Activated CD4-positive, CD25-positive, alpha-beta regulatory T cell (primary cell): ENCODE data around the gene SMG7.

ENCODE experiments used
- DNase-seq, 4 experiments: peaks; one replicate each; lab custom pipeline; 2025; lab: John Stamatoyannopoulos, UW

Gene SMG7

GRCh38 chr1:183565261-183565660, 93.0 kb downstream of the SMG7 start:
- DNase-seq = no peak

GRCh38 chr1:183566026-183566425, 93.7 kb downstream of the SMG7 start:
- DNase-seq = no peak

GRCh38 chr1:183567584-183567983, 95.3 kb downstream of the SMG7 start:
- DNase-seq = no peak

DNA sequence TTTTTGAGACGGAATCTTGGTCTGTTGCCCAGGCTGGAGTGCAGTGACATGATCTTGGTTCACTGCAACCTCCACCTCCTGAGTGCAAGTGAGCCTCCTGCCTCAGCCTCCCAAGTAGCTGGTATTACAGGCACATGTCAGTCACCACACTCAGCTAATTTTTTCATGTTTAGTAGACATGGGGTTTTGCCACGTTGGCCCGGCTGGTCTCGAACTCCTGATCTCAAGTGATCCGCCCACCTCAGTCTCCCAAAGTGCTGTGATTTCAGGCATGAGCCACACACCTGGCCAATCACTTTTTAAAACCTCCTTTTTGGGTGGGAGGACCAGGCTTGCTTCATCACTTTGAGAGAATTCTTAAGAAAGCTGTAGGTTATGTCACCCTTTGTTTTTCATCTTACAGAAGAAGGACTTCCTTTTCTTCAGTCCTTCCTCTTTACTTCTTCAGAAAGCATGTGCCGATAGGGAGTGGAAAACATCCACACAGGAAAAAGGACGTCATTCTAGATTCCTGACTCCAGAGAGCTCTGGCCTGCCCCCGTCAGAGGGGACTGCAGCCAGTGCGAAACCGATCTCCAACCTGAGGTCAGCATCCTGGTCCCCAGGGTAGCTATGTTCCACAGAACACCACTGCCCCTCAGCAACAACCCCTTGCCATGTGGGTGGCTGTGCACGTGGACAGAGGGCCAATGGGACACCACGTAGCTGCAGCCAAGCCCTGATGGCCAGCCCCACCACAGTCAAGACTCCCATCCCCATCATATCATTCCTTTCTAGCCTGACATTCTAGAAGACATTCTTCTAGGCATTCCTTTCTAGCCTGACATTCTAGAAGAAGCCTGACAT, 96.1 kb downstream of the SMG7 start:
- DNase-seq = no peak

DNA sequence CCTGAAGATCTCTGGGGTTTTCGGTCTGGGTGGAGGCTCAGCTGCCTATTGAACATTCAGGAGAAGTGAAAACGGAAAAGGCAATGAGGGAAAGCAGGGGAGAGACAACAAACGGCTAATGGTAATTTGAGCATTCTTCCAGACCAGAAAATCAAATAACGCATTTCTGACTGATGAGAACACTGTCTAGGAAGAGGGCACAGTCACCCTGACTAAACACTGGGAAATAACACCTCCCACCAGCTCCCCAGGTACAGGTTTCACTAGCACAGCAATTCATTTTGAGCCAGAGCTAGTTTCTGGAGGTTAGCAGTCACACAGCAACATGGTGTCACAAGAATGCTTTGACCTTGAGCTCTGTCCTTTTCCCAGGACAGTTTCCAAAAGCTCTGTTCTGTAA, 96.8 kb downstream of the SMG7 start:
- no peak for DNase-seq

DNA sequence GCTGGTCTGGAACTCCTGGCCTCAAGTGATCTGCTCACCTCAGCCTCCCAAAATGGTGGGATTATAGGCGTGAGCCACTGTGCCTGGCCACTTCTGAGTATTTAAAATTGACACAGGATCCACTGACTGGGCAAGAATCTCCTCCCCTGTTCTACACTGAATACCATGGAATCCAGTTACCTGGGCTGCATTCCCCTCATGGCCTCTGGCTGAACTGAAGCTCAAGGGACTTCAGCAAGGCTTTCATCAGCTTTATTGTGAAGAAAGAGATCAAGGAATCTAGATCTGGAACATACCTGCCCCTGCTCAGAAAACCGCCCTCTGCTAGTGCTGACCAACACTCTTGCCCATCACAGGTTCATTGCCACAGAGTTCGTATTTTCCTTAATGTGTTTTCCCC, 97.5 kb downstream of the SMG7 start:
- DNase-seq = no peak

DNA sequence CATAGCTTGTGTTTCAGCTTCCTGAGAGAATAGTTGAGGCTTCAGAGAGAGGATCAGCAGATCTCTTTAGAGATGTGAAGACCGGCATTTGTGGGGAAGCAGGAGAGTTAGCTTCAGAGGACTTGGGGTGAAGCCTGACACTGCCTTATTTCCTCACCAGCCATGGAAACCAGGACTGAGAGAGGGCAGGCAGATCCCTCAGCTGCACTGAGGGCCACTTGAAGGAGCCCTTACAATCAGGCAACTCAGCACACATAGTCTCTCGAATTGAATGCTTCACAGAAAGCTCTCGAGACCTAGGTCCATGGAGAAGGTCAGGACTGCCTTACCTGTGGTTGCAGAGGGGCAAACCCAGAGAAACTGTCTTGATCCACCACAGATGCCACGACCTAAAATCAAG, 98.2 kb downstream of the SMG7 start:
- no peak for DNase-seq

- no peak for DNase-seq
Measured at GRCh38 chr1:183571678-183572268, 99.5 kb downstream of the SMG7 start.

DNA sequence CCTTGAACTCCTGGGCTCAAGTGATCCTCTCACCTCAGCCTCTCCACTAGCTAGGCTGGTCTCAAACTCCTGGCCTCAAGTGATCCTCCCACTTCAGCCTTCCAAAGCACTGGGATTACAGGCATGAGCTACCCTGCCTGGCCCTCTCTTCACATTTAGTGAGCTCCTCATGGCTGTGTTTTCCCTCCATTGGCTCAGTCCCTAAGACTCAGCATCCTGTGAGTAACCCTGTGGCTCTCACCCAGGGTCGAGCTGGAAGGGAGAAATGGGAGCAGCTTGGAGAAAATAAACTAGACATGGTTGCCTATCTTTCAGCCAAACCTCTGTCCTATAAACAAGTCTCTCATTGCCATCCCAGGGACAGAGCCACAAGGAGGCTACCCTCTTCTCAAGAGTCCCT, 100.4 kb downstream of the SMG7 start:
- no peak for DNase-seq

- DNase-seq = no peak
Measured at GRCh38 chr1:183575606-183576005, 103.3 kb downstream of the SMG7 start.

- DNase-seq = no peak
Measured at GRCh38 chr1:183576537-183576936, 104.2 kb downstream of the SMG7 start.

DNA sequence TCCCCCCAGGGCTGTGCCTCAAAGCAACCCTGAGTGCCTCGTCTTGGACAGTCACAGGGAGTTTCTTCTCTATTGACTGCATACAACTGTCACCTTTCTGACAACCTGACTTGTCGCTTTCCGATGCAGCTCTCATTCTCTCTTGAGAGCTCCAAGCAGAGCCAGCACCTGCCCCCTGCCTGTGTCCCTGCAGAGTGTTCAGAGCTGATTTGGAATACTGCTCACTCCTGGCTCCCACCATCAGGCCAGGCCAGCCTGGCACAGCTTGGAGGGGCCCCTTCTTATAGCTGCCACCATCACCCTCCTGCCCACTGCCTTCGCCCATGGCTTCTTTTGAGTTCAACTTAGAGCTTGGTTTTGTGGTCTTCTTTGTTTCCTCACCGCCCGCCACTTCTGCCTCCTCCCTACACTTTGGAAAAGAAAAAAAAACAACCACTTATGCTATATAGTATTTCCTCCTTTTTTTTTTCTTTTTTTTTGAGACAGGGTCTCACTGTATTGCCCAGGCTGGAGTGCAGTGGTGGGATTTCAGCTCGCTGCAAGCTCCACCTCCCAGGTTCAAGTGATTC, 105.7 kb downstream of the SMG7 start:
- no peak for DNase-seq

DNA sequence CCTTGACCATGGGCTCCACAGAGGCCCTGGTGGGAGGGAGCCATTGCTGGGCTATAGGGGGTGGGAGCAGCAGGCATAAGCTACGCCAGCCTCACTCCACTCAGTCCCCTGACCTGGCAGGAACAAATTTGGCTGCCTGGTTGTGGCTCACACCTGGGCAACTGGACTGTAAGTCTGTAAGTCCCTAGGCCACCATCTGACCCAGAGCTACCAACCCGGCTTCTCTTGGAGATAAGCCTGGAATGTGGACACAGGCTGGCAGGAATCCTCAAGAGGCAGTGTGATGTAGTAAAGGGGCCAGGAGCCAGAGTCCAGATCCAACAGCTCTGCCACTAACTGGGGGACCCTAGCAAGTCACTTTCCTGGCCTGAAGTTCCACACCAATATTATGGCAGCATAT, 106.6 kb downstream of the SMG7 start:
- DNase-seq = no peak

DNA sequence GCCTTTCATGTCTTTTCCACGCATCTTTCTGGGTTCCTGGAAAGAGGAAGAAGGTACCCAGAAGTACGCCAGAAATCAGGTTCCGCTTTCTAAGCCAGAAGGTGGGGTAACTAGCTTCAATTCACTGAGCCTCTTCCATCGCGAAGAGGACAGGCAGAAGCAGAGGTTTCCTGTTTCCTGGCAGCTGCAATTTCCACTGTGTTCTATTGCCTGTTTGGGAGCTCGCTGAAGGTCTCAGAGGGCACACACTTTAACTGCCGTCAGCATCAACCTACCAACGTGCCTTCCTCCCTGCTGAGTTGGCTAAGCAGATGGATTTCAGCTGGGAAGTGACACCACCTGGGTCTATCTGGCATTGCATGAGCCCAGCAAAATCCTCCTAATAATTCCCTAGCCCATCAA, 108.0 kb downstream of the SMG7 start:
- DNase-seq = no peak

- no peak for DNase-seq
Measured at GRCh38 chr1:183582021-183582713, 109.9 kb downstream of the SMG7 start.

DNA sequence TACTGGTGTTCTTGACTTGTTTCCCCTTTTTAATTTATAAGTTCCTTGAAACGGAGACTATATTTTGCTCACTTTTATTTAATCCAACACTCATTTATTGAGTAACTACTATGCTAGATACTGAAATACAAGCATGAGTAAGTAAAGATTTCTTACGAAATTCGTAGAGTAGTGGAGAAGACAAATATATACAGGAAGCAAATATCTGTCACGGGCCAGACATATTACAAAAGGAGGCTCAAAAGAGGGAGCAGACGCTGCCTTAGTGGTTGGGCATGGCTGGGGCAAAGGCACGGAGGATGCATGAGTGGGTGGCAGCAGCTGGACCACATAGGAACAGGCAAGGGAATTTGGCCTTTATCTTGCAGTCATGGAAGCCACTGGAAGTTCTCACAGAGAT, 111.2 kb downstream of the SMG7 start:
- DNase-seq = no peak

GRCh38 chr1:183584147-183584546, 111.8 kb downstream of the SMG7 start:
- DNase-seq = no peak

- DNase-seq = no peak
Measured at GRCh38 chr1:183585038-183585437, 112.7 kb downstream of the SMG7 start.

- no peak for DNase-seq
Measured at GRCh38 chr1:183586455-183586854, 114.2 kb downstream of the SMG7 start.

- DNase-seq = no peak
Measured at GRCh38 chr1:183586926-183587325, 114.6 kb downstream of the SMG7 start.

GRCh38 chr1:183588827-183589226, 116.5 kb downstream of the SMG7 start:
- DNase-seq = no peak

DNA sequence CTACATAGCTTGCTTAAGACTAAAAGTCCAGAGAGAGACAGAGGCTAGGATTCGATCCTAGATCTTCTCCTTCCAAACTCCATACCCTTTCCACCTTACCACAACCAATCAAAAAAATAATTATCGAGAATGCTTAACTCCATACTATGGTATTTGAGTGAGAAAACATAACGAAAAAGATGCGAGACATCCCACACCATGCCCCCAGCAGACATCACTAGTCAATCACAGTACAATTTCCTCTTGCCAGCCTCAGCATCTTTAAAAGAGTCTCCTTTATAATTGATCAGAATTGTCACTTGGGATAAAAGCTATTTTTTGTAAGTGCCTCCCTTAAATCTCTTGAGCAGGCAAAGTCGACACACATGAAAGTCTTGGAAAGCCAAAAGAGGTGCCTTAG, 117.1 kb downstream of the SMG7 start:
- DNase-seq = no peak

DNA sequence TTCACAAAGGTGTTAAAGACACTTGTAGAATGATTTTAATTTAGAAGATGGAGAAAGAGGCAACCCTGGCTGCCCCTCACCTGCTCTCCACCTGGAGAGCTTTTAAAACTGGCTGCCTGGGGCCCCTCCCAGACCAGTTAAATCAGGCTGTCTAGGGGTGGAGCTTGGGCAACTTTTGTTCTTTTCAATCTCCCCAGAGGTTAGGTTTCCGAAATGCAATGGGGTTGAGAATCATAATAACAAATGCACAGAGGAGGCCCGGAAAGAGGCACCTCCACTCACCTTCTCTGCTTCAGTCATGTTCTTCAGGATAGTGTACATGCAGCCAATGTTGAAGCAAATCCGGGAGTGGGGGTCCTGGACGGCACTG, 117.6 kb downstream of the SMG7 start:
- DNase-seq = no peak
